ENCODE results near the gene OR14I1.
"Not testable (repeated sequence)": the region's sequence is repeated elsewhere in the genome, so short reads cannot be mapped to it uniquely, and the experiment has no call there.

Gene OR14I1

DNA sequence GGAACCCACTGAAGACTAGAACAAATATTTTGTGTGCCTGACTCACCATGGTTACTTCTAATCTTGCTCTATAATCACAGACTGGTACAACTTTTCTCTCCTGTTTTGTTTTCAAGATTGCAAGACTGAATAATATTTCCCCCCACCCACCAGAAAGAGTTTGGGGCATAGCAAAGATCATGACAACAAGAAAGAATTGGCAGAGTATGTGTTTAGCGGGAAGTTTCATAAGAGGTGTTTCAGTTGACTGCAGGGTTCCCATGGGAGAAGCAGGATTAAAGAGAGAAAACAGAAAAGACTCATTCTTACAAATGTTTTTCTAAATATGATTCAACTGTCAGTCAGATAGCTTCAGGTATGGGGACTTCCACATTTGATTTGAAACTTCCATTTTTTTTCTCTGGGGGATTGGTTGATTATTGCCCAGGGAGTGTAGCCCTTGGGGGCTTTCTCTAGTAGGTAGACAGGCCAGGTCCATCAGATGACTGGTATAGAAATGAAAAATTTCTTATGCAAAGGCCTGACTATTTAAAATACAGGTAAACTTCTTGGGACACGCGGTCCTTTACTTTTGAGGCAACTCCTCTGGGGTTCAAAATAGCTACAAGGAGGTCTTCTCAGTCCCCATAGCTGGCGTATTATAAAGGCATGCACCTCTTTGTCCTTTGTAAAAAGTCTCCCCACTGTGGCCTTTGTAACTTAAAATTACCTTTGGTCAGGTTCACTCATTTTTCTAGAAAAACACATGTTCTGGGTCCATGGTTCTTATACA is 13.9 kb downstream of the OR14I1 start:
- DNase-seq (ENCODE audit: low read depth in 2 of 2): no peak

DNA sequence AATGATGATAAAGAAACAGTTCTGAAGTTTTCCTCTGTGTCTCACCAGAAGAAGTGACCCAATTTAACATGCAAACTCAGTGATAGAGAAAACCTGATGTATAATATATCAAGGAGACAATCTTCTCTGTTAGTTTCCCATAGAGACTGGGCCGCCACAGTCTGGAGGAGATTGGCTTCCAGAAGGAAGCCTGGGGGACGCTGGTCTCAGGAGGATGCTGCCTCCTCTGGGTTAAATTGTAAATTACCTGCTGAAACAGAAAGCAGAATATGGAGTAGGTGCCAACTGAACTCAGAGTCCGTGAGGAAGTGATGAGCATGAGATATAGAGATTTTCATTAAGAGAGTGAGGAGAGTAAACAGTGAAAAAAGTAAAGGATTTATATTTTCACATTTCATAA is 15.8 kb downstream of the OR14I1 start:
- no peak for DNase-seq (ENCODE audit: low read depth in 2 of 2)

DNA sequence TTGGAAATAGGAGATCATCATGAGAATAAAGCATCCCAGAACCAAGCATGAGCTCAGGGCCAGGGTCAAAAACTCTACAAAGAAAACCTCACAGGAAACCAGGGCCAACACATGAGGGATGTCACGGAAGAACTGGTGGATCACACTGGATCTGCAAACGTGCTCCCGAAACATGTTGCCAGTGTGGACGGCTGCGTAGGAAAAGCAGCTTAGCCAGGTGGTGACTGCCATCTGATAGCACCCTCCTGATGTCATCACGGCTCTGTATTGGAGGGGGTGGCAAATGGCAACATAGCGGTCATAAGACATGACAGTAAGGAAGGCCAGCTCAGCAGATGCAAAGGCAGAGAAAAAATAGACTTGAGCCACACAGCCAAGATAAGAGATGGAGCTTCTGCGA is 20.9 kb downstream of the OR14I1 start:
- no peak for DNase-seq (ENCODE audit: low read depth in 2 of 2)

DNA sequence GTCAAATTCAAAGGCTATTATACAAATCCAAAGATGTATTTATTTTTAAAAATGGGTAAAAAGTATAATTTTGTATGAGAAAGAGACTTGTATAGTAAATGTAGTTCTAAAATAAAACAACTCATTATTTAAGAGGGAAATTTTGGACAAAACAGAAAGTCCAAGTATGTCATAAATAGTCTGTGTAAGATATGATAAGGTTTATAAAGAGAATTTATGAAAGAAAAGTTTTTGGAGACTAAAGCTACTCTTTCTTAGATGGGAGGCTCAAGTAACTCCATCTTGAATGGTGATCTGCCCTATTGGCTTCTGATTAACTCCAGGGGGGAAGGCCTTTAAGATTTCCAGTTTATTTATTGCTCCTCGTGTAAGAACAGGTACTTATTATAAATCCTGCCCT is 32.6 kb downstream of the OR14I1 start:
- DNase-seq (ENCODE audit: low read depth in 2 of 2): no peak

DNA sequence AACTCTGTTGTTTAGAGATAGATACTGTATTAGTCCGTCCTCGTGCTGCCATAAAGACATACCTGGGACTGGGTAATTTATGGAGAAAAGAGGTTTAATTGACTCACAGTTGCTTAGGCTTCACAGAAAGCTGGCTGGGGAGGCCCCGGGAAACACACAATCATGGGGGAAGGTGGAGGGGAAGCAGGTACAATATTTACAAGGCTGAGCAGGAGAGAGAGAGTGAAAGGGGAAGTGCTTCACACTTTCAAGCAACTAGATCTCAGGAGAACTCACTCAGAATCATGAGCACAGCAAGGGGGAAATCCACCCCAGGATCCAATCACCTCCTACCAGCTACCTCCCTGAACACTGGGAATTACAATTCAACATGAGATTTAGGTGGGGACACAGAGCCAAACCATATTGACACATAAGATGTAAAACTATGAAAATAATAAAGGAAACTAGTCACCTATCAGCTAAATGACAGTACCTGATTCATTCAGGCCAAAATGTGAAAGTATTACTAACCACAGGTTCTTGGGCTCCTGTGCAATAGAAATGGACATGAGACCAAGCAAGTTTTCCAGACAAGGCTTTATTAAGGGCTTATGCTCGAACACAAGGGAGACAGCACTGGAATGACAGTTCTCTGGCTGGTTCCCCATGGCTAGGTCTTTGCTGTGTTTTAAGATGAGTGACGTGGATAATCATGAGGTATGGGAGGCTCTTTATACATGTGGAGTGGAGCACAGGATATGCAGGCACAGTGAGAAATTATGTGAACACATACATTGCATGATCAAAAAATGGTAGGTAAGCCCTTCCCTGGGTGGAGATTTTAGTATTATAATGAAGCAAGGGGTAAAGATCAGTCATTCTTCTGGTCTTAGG is 38.9 kb downstream of the OR14I1 start:
- not testable (repeated sequence) for DNase-seq (ENCODE audit: low read depth in 2 of 2)

DNA sequence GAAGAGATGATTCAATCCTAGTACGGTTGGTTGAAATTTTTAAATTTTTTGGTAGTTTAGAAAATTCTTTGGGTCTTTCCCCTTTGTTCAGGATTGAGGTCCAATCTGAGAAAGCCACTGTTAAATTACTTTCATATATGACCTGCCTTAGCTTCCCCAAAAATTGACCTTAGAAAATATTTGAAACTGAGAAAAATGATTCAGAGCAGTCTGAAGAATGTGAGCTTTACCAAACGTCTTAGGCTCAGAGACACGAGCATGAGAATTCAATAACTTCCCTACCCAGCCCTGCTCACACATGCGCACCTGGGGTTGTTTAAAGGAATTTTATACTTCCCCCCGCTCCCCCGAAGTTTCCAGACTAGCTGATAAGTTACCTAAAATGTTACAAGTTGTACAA is 45.8 kb downstream of the OR14I1 start:
- not testable (repeated sequence) for DNase-seq (ENCODE audit: low read depth in 2 of 2)

DNA sequence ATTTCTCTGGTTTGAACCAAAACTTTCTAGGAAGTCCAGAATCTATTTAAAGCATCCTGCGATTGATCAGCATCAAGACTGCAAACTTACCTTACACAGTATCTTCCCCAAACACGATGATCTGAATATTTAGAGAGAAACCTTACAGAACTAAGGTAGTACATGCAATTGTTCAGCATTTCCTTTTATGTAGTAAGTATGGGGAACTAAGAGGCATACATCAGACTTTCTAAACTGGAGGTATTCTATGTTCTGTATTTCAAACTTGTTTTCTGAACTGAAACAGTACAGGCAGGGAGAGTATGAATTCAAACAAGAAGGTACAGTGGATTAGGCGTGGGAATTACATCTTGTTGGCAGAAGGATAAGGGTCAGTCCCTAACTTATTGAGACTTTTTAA is 47.2 kb downstream of the OR14I1 start, which contains the start of gene OR2T27:
TSS of gene OR2T27 (minus strand) at position 175 of the 400 bp plus-strand sequence. CDS start 4,644 bp downstream, outside the sequence.
- not testable (repeated sequence) for DNase-seq (ENCODE audit: low read depth in 2 of 2)

Data from fibroblast of skin of left quadriceps (primary cell).